GM21447 (cell line): Measurements from ENCODE around the gene AGL.
"Not testable (repeated sequence)": the region's sequence is repeated elsewhere in the genome, so short reads cannot be mapped to it uniquely, and the experiment has no call there.

ENCODE experiments used
- ATAC-seq: cut with Tn5 transposase; IDR thresholded peaks from one replicate; pipeline ENCODE4 v1.9.1; 2021; ENCODE audit not compliant: unreplicated experiment

AGL gene

GRCh38 chr1:99850459-99851291, 514 bp downstream of the AGL start:
- peak; percentile 23 for ATAC-seq

- ATAC-seq, result no peak
These were observed 1.8 kb downstream of the AGL start for GRCh38 chr1:99851850-99852454.

- ATAC-seq, result no peak
These were observed 2.5 kb downstream of the AGL start for GRCh38 chr1:99852648-99853047.

- ATAC-seq, result no peak
These were observed 5.8 kb downstream of the AGL start for GRCh38 chr1:99855914-99856450.

- not testable (repeated sequence) for ATAC-seq
These were observed 6.9 kb downstream of the AGL start for GRCh38 chr1:99857041-99857440.

- ATAC-seq, result no peak
These were observed 8.1 kb downstream of the AGL start for GRCh38 chr1:99858286-99858685.

GRCh38 chr1:99858881-99859280, 8.7 kb downstream of the AGL start:
- ATAC-seq, result no peak

GRCh38 chr1:99860703-99861102, 10.5 kb downstream of the AGL start:
- no peak for ATAC-seq

GRCh38 chr1:99867682-99868081, 17.5 kb downstream of the AGL start:
- no peak for ATAC-seq

GRCh38 chr1:99869304-99869703, 19.1 kb downstream of the AGL start:
- ATAC-seq, result no peak

- ATAC-seq, result no peak
These were observed 19.6 kb downstream of the AGL start for GRCh38 chr1:99869723-99870122.

- ATAC-seq, result no peak
These were observed 21.9 kb downstream of the AGL start for GRCh38 chr1:99872063-99872462.

GRCh38 chr1:99877568-99877967, 27.4 kb downstream of the AGL start:
- no peak for ATAC-seq

- ATAC-seq, result no peak
These were observed 36.0 kb downstream of the AGL start for GRCh38 chr1:99886179-99886578.

- ATAC-seq, result no peak
These were observed 36.7 kb downstream of the AGL start for GRCh38 chr1:99886841-99887240.

- no peak for ATAC-seq
These were observed 37.7 kb downstream of the AGL start for GRCh38 chr1:99887890-99888289.

- ATAC-seq, result no peak
These were observed 41.8 kb downstream of the AGL start for GRCh38 chr1:99891997-99892396.

GRCh38 chr1:99903278-99903677, 53.1 kb downstream of the AGL start:
- ATAC-seq, result not testable (repeated sequence)

- ATAC-seq, result no peak
These were observed 56.4 kb downstream of the AGL start for GRCh38 chr1:99906535-99906934.

- ATAC-seq, result no peak
These were observed 67.1 kb downstream of the AGL start for GRCh38 chr1:99917214-99917613.

GRCh38 chr1:99919220-99919619, 69.1 kb downstream of the AGL start:
- ATAC-seq, result no peak

- no peak for ATAC-seq
These were observed 84.6 kb downstream of the AGL start for GRCh38 chr1:99934801-99935200.
